ENCODE results near the gene TPSD1.

TPSD1 gene

GRCh38 chr16:1273816-1274215 lies 17.9 kb downstream of the TPSD1 start:
- Histone ChIP-seq H3K27me3 (ENCODE audit: insufficient read depth, low read depth) (peaks cover 92% of the 10 kb centered on the region), H3K4me2 (no peak overlapping the region), H4K20me1 (ENCODE audit: insufficient read depth) (no peaks in the 10 kb centered on the region)

GRCh38 chr16:1274767-1275166 lies 18.9 kb downstream of the TPSD1 start:
- Histone ChIP-seq H3K27ac (no peak overlapping the region), H3K27me3 (ENCODE audit: insufficient read depth, low read depth) (peaks cover 92% of the 10 kb centered on the region), H3K79me2 (ENCODE audit: insufficient read depth, low read depth) (no peaks in the 10 kb centered on the region), H3K4me1 (ENCODE audit: low read depth, poor library complexity, severe bottlenecking) (no peaks in the 10 kb centered on the region), H3K4me3 (IDR thresholded peaks at IDR 0.05; ENCODE audit: insufficient read depth, low read depth, low read length) (no peak overlapping the region), H3K4me2 (no peak overlapping the region), H3K36me3 (ENCODE audit: insufficient read depth) (no peaks in the 10 kb centered on the region), H4K20me1 (ENCODE audit: insufficient read depth) (no peaks in the 10 kb centered on the region), H2AFZ (ENCODE audit: low read depth) (no peak overlapping the region), H3K9ac (no peak overlapping the region)
- TF ChIP-seq CTCF (conservative IDR thresholded peaks at IDR 0.05; ENCODE audit: low read depth, low read length), result no peak

More at GRCh38 chr16:1273816-1274215, 17.9 kb downstream of the TPSD1 start:
- no peak overlapping the region for H2AFZ ChIP-seq (ENCODE audit: low read depth)
- TF ChIP-seq CTCF (conservative IDR thresholded peaks at IDR 0.05; ENCODE audit: low read depth, low read length), result no peak
- no peaks in the 10 kb centered on the region for H3K4me1 ChIP-seq (ENCODE audit: low read depth, poor library complexity, severe bottlenecking)
- H3K79me2 ChIP-seq (ENCODE audit: insufficient read depth, low read depth), result no peaks in the 10 kb centered on the region
- no peaks in the 10 kb centered on the region for H3K36me3 ChIP-seq (ENCODE audit: insufficient read depth)
- H3K27ac ChIP-seq, result no peak overlapping the region
- no peak overlapping the region for H3K4me3 ChIP-seq (IDR thresholded peaks at IDR 0.05; ENCODE audit: insufficient read depth, low read depth, low read length)
- no peak overlapping the region for H3K9ac ChIP-seq

- H3K27me3 ChIP-seq (ENCODE audit: insufficient read depth, low read depth), result peaks cover 92% of the 10 kb centered on the region
- no peak overlapping the region for H3K4me2 ChIP-seq
These were observed 20.1 kb downstream of the TPSD1 start for GRCh38 chr16:1275791-1276579.

GRCh38 chr16:1276580-1276878 lies 20.7 kb downstream of the TPSD1 start:
- Histone ChIP-seq H3K27ac (no peak overlapping the region), H3K4me3 (IDR thresholded peaks at IDR 0.05; ENCODE audit: insufficient read depth, low read depth, low read length) (no peak overlapping the region), H3K27me3 (ENCODE audit: insufficient read depth, low read depth) (peaks cover 92% of the 10 kb centered on the region), H3K9ac (no peak overlapping the region), H3K79me2 (ENCODE audit: insufficient read depth, low read depth) (no peaks in the 10 kb centered on the region), H3K4me1 (ENCODE audit: low read depth, poor library complexity, severe bottlenecking) (no peaks in the 10 kb centered on the region), H4K20me1 (ENCODE audit: insufficient read depth) (no peaks in the 10 kb centered on the region), H3K4me2 (no peak overlapping the region), H3K36me3 (ENCODE audit: insufficient read depth) (no peaks in the 10 kb centered on the region), H2AFZ (ENCODE audit: low read depth) (no peak overlapping the region)
- no peak for TF ChIP-seq CTCF (conservative IDR thresholded peaks at IDR 0.05; ENCODE audit: low read depth, low read length)

More at GRCh38 chr16:1275791-1276579, 20.1 kb downstream of the TPSD1 start:
- no peak for TF ChIP-seq CTCF (conservative IDR thresholded peaks at IDR 0.05; ENCODE audit: low read depth, low read length)
- Histone ChIP-seq H3K4me3 (IDR thresholded peaks at IDR 0.05; ENCODE audit: insufficient read depth, low read depth, low read length) (no peak overlapping the region), H3K4me1 (ENCODE audit: low read depth, poor library complexity, severe bottlenecking) (no peaks in the 10 kb centered on the region), H4K20me1 (ENCODE audit: insufficient read depth) (no peaks in the 10 kb centered on the region), H3K36me3 (ENCODE audit: insufficient read depth) (no peaks in the 10 kb centered on the region), H3K27ac (no peak overlapping the region), H3K9ac (no peak overlapping the region), H2AFZ (ENCODE audit: low read depth) (no peak overlapping the region), H3K79me2 (ENCODE audit: insufficient read depth, low read depth) (no peaks in the 10 kb centered on the region)

Data from KMS-11 (cell line).